ENCODE results near the gene MINPP1. TPM values are rescaled to one million over a fixed set of nuclear protein-coding genes. Genes with fewer than 3 reads are reported as not detected.

Gene MINPP1
- total and polyA plus RNA-seq, 2 of the 13 experiments (the other 11 are each of a cell fraction or from before 2014, with no cell fraction given), result 19.2 to 53.7 TPM

- Histone ChIP-seq H3K4me3 (replicated peaks in 1 of 3; ENCODE audit: insufficient read depth in 1 of 3, low read depth in 2 of 3, low read length in 3 of 3) (peak overlapping the region; percentile 83 to 98 (median 94)), H3K4me1 (ENCODE audit: insufficient read depth, low read length) (peaks cover 71% of the 10 kb centered on the region), H2AFZ (ENCODE audit: low read length) (peak overlapping the region; percentile 20), H3K36me3 (replicated peaks in 1 of 2; ENCODE audit: control insufficient read depth in 1 of 2, insufficient read depth in 2 of 2, low read length in 2 of 2) (no peaks in the 10 kb centered on the region; a peak in 3 of 5 replicates), H3K27me3 (ENCODE audit: control insufficient read depth in 1 of 2, insufficient read depth in 2 of 2, low read length in 2 of 2) (no peaks in the 10 kb centered on the region; a peak in 1 of 5 replicates), H3K79me2 (ENCODE audit: insufficient read depth, low read length) (peaks cover 49% of the 10 kb centered on the region), H3K9ac (ENCODE audit: insufficient read depth, low read depth, low read length) (peak overlapping the region; percentile 78), H3K9me3 (ENCODE audit: low read length) (no peaks in the 10 kb centered on the region), H4K20me1 (ENCODE audit: insufficient read depth, low read length) (0 out of 2 replicates have a peak, but pooled peaks cover 4% of the 10 kb centered on the region), H3K4me2 (ENCODE audit: low read depth, low read length) (peak overlapping the region; percentile 73), H3K27ac (ENCODE audit: extremely low read length, insufficient read depth, low read length) (peak overlapping the region; percentile 75)
- intact Hi-C loops (cut with micrococcal nuclease; ENCODE audit: unreplicated experiment) (loop anchor here (5.0 kb wide), 1 partner anchor 163 kb away; no protein-coding TSS in a partner anchor), in situ Hi-C loops (cut with HindIII; ENCODE audit: extremely low pct_ligation_motif_present, low pct_unique_long_range_greater_than_20kb) (no loop called here)
- POLR2A ChIA-PET, result interaction anchor here (1.5 to 1.6 kb wide), 3 partner anchors 8 to 357 kb away, joined by 5 to 7 read pairs (median 6); partner anchors contain the start of genes KLLN and PTEN
- 2% methylated on average over 27 of the region's 41 CpGs for WGBS (ENCODE audit: low lambda C conversion rate)
- peak; percentile 90 for ATAC-seq
- CTCF ChIA-PET (ENCODE audit: low intra/inter-chr PET ratio, low total read pairs), result no interaction called here
- no TSS peak for BruUV-seq (replicated peaks)
- peak; percentile 60 for DNase-seq (ENCODE audit: low spot score)
- FAIRE-seq, result no peak
- TF ChIP-seq, protein P1, sequence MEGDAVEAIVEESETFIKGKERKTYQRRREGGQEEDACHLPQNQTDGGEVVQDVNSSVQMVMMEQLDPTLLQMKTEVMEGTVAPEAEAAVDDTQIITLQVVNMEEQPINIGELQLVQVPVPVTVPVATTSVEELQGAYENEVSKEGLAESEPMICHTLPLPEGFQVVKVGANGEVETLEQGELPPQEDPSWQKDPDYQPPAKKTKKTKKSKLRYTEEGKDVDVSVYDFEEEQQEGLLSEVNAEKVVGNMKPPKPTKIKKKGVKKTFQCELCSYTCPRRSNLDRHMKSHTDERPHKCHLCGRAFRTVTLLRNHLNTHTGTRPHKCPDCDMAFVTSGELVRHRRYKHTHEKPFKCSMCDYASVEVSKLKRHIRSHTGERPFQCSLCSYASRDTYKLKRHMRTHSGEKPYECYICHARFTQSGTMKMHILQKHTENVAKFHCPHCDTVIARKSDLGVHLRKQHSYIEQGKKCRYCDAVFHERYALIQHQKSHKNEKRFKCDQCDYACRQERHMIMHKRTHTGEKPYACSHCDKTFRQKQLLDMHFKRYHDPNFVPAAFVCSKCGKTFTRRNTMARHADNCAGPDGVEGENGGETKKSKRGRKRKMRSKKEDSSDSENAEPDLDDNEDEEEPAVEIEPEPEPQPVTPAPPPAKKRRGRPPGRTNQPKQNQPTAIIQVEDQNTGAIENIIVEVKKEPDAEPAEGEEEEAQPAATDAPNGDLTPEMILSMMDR (CRISPR knock-in tag; IDR thresholded peaks at IDR 0.05), result peak; percentile 93
- TF ChIP-seq ISX (CRISPR knock-in tag; conservative IDR thresholded peaks at IDR 0.05), result no peak
- TF ChIP-seq ZNF331 (CRISPR knock-in tag; IDR thresholded peaks at IDR 0.05), result peak; percentile 72; the same call in 1 of the 2 replicates
- TF ChIP-seq NFYB (CRISPR knock-in tag; IDR thresholded peaks at IDR 0.05), result 0 out of 2 replicates have a peak, but pooled peaks have one; percentile 16
- TF ChIP-seq ZNF597 (CRISPR knock-in tag; IDR thresholded peaks at IDR 0.05), result no peak
- TF ChIP-seq XRCC5 (optimal IDR thresholded peaks at IDR 0.05; ENCODE audit: low read length), result peak; percentile 19
- no peak for TF ChIP-seq SOX13 (IDR thresholded peaks at IDR 0.05)
- TF ChIP-seq SOX13 (CRISPR knock-in tag; conservative IDR thresholded peaks at IDR 0.05 in 1 of 2, IDR thresholded peaks at IDR 0.05 in 1 of 2), result peak in 1 of 2 experiments; percentile 34; a peak in 1 of 4 replicates
- TF ChIP-seq RAD21 (CRISPR knock-in tag; IDR thresholded peaks at IDR 0.05), result peak; percentile 82
- TF ChIP-seq, protein P2, sequence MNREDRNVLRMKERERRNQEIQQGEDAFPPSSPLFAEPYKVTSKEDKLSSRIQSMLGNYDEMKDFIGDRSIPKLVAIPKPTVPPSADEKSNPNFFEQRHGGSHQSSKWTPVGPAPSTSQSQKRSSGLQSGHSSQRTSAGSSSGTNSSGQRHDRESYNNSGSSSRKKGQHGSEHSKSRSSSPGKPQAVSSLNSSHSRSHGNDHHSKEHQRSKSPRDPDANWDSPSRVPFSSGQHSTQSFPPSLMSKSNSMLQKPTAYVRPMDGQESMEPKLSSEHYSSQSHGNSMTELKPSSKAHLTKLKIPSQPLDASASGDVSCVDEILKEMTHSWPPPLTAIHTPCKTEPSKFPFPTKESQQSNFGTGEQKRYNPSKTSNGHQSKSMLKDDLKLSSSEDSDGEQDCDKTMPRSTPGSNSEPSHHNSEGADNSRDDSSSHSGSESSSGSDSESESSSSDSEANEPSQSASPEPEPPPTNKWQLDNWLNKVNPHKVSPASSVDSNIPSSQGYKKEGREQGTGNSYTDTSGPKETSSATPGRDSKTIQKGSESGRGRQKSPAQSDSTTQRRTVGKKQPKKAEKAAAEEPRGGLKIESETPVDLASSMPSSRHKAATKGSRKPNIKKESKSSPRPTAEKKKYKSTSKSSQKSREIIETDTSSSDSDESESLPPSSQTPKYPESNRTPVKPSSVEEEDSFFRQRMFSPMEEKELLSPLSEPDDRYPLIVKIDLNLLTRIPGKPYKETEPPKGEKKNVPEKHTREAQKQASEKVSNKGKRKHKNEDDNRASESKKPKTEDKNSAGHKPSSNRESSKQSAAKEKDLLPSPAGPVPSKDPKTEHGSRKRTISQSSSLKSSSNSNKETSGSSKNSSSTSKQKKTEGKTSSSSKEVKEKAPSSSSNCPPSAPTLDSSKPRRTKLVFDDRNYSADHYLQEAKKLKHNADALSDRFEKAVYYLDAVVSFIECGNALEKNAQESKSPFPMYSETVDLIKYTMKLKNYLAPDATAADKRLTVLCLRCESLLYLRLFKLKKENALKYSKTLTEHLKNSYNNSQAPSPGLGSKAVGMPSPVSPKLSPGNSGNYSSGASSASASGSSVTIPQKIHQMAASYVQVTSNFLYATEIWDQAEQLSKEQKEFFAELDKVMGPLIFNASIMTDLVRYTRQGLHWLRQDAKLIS (CRISPR knock-in tag; IDR thresholded peaks at IDR 0.05), result no peak
- TF ChIP-seq FOXO4 (CRISPR knock-in tag; conservative IDR thresholded peaks at IDR 0.05), result no peak
- TF ChIP-seq, protein P3, sequence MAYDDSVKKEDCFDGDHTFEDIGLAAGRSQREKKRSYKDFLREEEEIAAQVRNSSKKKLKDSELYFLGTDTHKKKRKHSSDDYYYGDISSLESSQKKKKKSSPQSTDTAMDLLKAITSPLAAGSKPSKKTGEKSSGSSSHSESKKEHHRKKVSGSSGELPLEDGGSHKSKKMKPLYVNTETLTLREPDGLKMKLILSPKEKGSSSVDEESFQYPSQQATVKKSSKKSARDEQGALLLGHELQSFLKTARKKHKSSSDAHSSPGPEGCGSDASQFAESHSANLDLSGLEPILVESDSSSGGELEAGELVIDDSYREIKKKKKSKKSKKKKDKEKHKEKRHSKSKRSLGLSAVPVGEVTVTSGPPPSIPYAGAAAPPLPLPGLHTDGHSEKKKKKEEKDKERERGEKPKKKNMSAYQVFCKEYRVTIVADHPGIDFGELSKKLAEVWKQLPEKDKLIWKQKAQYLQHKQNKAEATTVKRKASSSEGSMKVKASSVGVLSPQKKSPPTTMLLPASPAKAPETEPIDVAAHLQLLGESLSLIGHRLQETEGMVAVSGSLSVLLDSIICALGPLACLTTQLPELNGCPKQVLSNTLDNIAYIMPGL (CRISPR knock-in tag; IDR thresholded peaks at IDR 0.05; ENCODE audit: borderline replicate concordance in 1 of 2, low read depth in 1 of 2), result peak; percentile 92 to 95
Measured at GRCh38 chr10:87505366-87506111, 846 bp downstream of the MINPP1 start.

Measured in HepG2 (cell line).